NCI-H345 (cell line): ENCODE results near the gene TPD52L2.
"Not testable (repeated sequence)": the region's sequence is repeated elsewhere in the genome, so short reads cannot be mapped to it uniquely, and the experiment has no call there.

Source experiments
- DNase-seq: peaks from one replicate; lab custom pipeline; 2025; lab: John Stamatoyannopoulos, UW

Gene TPD52L2

GRCh38 chr20:63895952-63896263 lies 30.8 kb downstream of the TPD52L2 start:
- no peak for DNase-seq

DNA sequence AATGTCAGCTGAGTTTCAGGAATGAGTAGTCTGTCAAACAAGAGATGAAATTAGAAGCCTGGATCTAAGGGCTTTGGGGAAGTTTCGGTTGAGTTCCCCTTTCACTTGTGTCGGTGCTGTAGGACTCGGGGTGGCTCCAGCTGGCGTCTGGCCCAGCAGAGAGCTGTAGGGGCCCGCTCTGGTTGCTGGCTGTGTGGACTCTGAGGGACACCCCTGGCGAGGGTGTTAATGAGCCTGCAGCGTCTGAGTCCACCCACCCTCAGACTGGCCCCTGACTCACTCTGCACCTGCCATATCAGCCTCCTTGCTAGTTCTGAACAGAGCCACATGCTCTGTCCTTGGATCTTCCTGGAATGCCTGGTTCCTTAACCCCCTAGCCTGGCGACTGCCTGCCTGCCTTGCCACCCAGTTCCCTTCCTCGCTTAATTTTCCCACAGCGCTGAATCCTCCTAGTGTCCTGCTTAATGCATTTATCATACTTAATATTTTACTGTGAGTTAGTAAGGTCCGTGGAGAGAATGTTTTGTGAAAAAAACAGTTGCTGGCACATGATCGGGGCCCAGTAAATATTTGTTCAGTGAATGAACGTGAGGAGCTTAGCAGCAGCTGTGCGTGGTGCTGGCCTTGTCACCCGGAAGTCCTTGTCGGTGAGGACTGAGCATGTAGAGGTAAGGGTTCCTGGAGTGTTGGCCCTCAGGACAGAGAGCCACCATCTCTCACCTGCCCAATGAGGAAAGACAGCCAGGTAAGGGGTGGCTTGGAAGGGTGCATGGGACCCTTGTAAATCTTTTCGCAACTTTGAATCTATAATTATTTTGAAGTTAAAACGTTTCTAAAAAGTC lies 31.4 kb downstream of the TPD52L2 start:
- peak; percentile 54 for DNase-seq

GRCh38 chr20:63897978-63898561 lies 33.0 kb downstream of the TPD52L2 start:
- DNase-seq = no peak

DNA sequence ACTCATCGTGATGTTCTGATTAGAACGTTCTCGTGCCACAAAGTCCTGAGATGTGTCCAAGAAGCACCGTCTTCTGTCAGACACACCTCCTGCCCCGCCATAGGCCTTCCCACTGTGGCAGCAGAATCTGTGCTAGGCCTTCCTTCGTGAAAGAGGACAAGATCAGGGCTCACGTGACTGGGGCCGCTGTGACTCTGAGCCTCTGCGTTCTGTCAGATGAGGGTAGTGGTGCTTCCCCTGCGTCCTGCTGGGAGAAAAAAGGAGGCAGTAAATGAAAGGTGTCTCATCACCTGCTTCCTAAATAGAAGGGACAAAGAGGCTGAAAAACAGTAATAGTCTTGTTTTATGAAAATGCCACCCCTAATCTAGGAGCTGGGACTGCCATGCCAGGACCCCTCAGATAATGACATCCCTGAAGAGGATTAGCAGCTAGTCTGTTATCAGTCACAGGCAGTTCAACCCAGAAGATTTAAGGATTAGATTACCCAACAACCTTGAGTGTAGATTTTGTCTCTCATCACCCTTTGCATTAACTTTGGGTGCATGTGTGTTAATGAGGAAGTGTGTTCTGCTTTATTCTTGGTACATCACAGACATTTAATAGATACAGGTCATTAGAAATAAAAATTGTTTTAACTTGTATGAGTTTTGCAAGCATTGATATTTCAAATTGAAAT lies 34.0 kb downstream of the TPD52L2 start:
- no peak for DNase-seq

DNA sequence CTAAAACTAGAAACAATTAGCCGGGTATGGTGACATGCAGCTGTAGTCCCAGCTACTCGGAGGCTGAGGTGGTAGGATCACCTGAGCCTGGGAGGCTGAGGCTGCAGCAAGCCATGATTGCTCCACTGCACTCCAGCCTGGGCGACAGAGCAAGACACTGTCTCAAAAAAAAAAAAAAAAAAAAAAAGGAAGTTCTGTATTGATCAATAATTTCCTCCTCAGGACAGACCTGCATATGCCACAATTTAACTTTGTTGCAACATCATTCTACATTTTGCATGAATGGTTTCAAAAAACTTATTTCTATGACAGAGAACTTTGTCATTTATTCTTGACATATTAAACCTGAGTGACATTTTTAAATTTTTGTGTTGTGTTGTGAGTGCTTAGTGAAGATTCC lies 35.3 kb downstream of the TPD52L2 start:
- no peak for DNase-seq

- no peak for DNase-seq
Observed at GRCh38 chr20:63903796-63904561, 38.9 kb downstream of the TPD52L2 start.

DNA sequence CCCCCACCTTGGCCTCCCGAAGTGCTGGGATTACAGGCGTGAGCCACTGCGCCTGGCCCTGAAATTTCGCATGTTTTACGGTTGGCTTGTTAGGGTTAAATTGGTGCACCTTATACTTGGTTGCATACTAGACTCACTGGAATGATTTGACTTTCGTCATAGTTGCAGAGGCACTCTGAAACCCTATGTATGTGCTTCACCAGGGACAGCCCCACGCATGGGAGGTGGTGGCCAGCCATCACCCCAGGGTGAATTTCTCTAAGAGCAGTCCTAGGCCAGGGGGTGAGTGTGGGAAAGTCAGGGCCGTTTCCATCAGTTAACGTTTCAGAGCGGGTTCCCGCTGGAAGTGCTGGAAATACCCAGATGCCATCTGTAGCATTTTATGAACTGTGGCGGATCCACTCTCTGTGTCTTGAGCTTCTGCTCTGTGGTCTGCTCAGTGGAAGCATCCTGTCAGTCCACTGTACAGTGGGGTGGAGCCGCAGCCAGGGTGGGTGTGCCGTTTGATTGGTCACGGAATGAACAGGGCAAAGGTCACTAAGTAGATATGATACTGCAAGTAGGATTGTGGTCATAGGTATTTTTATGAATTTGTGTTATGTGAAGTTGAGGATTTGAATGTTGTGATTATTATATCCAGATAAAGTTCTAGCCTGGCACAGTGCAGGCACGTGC lies 43.1 kb downstream of the TPD52L2 start:
- DNase-seq = no peak

DNA sequence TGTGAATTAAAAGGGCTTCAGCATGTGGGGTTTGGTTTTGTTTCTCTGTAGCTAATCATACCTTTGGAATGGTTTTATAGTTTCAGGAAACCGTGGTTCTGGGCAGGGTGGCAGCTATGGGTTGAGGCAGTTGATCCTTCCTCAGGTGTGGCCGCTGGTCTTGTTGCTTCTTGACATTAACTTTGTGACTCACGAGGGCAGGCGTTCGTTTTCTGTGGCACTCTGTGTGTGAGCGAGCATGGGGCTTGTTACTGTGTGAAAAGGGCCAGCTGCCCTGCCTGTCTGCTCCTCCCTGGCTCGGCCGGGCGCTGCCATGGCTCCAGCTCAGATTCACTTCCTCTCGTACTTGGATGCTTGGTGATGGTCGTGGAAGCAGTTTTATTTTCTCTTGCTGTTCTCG lies 46.1 kb downstream of the TPD52L2 start:
- DNase-seq = no peak

DNA sequence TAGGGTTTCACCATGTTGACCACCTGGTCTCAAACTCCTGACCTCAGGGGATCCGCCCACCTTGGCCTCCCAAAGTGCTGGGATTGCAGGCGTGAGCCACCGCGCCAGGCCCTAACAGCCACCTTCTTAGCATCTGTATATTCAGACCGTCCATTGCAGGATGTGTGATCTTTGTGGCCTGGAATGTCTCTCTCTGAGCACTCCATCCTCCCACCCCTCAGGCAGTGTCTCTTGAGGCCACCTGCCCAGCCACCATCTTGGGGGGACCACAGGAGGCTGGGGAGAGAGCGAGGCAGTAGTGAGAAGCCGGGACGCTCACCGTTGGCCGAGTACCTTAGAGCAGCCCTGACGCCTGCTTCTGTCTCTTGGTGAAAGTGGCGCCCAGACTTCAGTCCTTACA lies 48.7 kb downstream of the TPD52L2 start:
- DNase-seq = no peak

DNA sequence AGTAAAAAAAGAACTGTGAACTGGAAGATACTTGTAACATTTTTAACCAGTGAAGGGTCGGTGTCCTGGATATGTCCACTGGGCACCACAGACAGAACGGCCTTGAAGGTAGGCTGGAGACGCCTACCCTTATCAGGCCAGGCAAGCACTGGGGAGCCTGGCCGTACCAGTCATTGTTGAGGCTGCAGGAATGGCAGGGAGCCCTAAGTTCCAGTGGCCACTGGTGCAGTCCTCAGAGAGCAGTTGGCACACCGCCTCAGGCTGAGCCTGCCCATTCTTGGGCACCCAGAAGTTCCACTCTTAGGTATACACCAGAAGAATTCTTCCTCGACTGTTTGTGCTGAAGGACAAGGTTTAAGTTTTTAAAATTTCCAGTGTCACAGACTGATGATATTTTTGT lies 50.4 kb downstream of the TPD52L2 start:
- DNase-seq = no peak

GRCh38 chr20:63916371-63916939 lies 51.4 kb downstream of the TPD52L2 start:
- not testable (repeated sequence) for DNase-seq

GRCh38 chr20:63917811-63918210 lies 52.7 kb downstream of the TPD52L2 start:
- no peak for DNase-seq

GRCh38 chr20:63919130-63919529 lies 54.1 kb downstream of the TPD52L2 start:
- DNase-seq = no peak

DNA sequence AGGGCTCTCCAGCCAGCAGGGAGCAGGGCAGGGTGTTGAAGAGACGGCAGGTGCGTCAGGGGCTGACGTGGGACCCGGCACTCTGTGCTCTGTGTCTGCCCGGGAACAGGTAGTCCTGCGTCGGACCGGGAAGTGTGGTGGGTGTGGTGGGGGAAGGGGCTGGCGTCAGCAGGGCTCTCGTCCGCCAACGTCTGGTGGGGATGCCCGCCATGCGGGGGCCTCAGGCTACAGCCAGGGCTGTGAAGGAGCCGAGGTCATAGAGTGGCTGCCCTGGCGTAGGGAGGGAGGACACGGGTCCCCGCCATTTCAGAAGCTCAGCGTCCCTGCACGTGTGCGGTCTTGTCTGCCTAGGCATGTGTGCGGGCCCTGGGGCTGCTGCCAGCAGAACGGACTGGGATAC lies 55.2 kb downstream of the TPD52L2 start:
- DNase-seq = no peak

DNA sequence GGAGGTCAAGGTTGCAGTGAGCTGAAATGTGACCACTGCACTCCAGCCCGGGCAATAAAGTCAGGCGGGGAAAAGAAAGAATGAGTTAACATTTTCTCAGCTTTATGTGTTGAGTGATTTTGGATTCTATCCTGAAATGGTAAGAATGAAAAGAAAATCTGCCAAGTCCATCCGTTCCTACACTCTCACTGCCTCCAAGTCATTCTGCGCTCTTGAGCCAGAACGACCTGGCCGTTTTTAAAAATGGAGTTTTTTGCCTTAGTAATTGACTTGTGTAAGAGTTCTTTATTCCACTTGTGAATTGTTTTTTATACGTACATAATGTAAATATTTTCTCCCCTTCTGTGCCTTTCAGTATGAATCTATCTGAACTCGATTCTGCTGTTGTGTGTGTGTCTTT lies 58.6 kb downstream of the TPD52L2 start:
- DNase-seq = no peak

DNA sequence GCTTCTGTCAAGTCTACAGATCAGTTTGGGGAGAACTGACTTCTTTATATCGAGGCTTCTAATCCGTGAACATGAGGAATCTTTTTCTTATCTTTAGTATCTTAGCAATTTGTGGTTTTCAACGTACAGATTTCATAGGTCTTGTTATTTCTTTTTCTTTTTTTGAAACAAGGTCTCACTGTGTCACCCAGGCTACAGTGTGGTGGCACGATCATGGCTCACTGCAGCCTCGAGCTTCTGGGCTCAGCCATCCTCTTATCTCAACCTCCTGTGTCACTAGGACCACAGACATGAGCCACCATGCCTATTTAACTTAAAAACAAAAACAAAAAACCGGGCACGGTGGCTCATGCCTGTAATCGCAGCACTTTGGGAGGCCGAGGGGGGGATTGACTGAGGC lies 59.2 kb downstream of the TPD52L2 start:
- DNase-seq = no peak

GRCh38 chr20:63926298-63926697 lies 61.2 kb downstream of the TPD52L2 start:
- DNase-seq = no peak

DNA sequence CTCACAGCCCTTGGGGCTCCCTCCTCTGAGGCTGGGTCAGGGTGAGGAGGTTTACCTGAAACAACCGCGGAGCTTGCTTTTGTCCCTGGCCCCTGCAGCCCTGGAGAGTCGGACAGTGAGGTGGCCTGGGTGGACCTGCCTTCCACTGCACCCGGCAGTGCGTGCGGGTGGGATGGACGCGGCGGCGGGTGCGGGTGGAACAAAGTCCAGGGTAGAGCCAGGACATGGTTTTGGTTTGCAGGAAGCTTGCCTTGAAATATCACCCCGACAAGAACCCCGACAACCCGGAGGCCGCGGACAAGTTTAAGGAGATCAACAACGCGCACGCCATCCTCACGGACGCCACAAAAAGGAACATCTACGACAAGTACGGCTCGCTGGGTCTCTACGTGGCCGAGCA lies 64.0 kb downstream of the TPD52L2 start:
- DNase-seq = no peak

GRCh38 chr20:63929473-63929883 lies 64.4 kb downstream of the TPD52L2 start:
- not testable (repeated sequence) for DNase-seq

- DNase-seq = no peak
Observed at GRCh38 chr20:63930971-63931553, 66.0 kb downstream of the TPD52L2 start.

DNA sequence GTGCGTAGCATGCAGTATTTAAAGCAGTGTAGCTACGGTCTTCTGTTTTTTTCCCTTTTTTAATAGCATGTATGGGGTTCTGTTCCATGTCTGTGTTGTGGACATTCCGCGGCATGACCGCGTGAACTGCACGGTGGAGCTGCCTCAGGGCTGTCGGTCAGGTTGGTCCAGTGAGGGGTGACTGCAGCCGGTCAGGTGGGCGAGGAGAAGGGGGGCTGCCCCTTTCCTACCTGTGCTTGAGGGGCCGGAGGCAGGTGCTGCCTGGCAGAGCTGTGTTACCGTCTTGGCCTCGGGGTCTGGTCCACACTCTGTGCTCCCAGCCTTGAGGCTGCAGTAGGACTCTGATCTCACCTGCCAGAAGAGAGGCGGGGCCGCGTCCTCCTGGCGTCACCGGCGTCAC lies 66.7 kb downstream of the TPD52L2 start:
- DNase-seq = no peak
